Kidney (tissue), 14 donors: ENCODE results near the gene TRIM44. TPM values are rescaled to one million over a fixed set of nuclear protein-coding genes. Genes with fewer than 3 reads are reported as not detected.

Experiments
- DNase-seq, 5 donors: peaks; one replicate each; pipeline ENCODE4 v3.0.0-alpha.2; 2013 to 2020
- FAIRE-seq: peaks from 2 replicates; lab custom pipeline; 2012; peaks lifted over from hg19 to GRCh38; lab: Jason Lieb, UNC
- H3K27ac ChIP-seq, 2 donors: one replicate each; pipeline ENCODE4 v1.7.0; 2013; ENCODE audit warnings: low read depth in 2 of 2, low read length in 2 of 2, inconsistent platforms in 1 of 2
- H3K27me3 ChIP-seq: one replicate; pipeline ENCODE4 v1.7.1; 2013; ENCODE audit warnings: low read length, inconsistent platforms; ENCODE audit not compliant: control insufficient read depth, insufficient read depth
- H3K36me3 ChIP-seq, 3 donors: one replicate each; pipeline versions ENCODE4 v1.7.0 to v1.7.1; 2013; ENCODE audit warnings: low read length in 3 of 3, control low read depth in 1 of 3, inconsistent platforms in 1 of 3; ENCODE audit not compliant: insufficient read depth in 3 of 3, control insufficient read depth in 2 of 3
- H3K4me1 ChIP-seq, 3 donors: one replicate each; pipeline versions ENCODE4 v1.7.0 to v1.7.1; 2013; ENCODE audit warnings: low read length in 3 of 3, inconsistent platforms in 1 of 3, low read depth in 1 of 3; ENCODE audit not compliant: control insufficient read depth in 2 of 3, insufficient read depth in 2 of 3
- H3K4me3 ChIP-seq, 3 donors: one replicate each; pipeline versions ENCODE4 v1.7.0 to v1.8.1; 2013; ENCODE audit warnings: low read length in 3 of 3, control low read depth in 1 of 3, inconsistent platforms in 1 of 3
- H3K9ac ChIP-seq, 3 donors: one replicate each; pipeline versions ENCODE4 v1.7.0 to v1.7.1; 2013; ENCODE audit warnings: low read length in 3 of 3, control low read depth in 1 of 3, inconsistent platforms in 1 of 3
- H3K9me3 ChIP-seq, 3 donors: one replicate each; pipeline versions ENCODE4 v1.7.0 to v1.7.1; 2013; ENCODE audit warnings: low read length in 3 of 3, control low read depth in 1 of 3, inconsistent platforms in 1 of 3; ENCODE audit not compliant: control insufficient read depth in 2 of 3, insufficient read depth in 1 of 3
- CTCF ChIP-seq: IDR thresholded peaks from 3 replicates; pipeline ENCODE4 v1.5.1; 2012; ENCODE audit warnings: mild to moderate bottlenecking, moderate library complexity, borderline replicate concordance; ENCODE audit not compliant: insufficient read depth; ENCODE audit errors: extremely low read depth
- intact Hi-C: fragments of 100-400 bp; cut with DNase I; formaldehyde crosslinking; loops from one replicate; pipeline ENCODE4 v1.11.1; 2022
- polyA plus RNA-seq: library from polyadenylated mRNA; stranded (reverse); fragments of 350-450 nt; fragmentation: Illumina TruSeq; extraction: RNeasy Lipid Tissue Mini Kit (QIAGEN cat#74804); gene quantifications from one replicate; pipeline ENCODE4 v1.2.3, GENCODE V29; 2014; ENCODE audit warnings: low read depth, low replicate concordance; ENCODE audit not compliant: insufficient read depth
- total RNA-seq: library from RNA; stranded (reverse); fragmentation: NEBNext Ultra II Directional; extraction: Animal tissue kit (Norgen Biotek cat#: 25700); gene quantifications from one replicate; pipeline ENCODE4 v1.2.1, GENCODE V29; 2021
- donor health status: control.
- donor health status: control.
- donor health status: control.
- donor health status: control.
- donor health status: control.
- donor health status: DM: yes; HTN: yes; CAD: no.
- donor health status: Normal renal cell carcinoma (clear cell type).

TRIM44 gene
- total and polyA plus RNA-seq, 2 donors from 2014 or later: 14.5 to 88.9 TPM

DNA sequence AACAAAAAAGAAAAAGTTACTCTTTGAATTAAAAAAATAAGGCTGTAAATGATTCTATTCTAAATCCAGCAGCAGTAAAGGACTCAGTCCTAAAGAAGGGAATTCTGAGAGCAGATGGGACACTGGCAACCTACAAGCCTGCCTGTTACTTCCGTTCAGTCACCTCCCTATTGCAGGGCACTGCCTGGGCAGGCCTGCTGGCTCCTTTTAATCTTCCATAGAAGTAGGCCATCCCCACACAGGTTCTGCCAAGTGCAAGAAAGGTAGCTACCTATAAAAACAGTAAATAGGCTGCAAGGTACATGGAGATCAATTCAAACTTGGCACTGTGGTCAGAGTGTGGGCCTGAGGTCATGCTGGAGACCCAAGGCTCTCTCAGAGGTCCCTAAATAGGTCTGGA is 136.4 kb downstream of the TRIM44 start:
- FAIRE-seq (no peak), DNase-seq (no peak)
- H3K9ac ChIP-seq: no peak overlapping the region
- no peak for TF ChIP-seq CTCF
- H3K36me3 ChIP-seq: no peaks in the 10 kb centered on the region
- peaks cover 0 to 5% (median 0%) of the 10 kb centered on the region in 3 donors for H3K4me1 ChIP-seq
- intact Hi-C loops: no loop called here
- H3K27ac ChIP-seq: no peak overlapping the region
- no peaks in the 10 kb centered on the region for H3K27me3 ChIP-seq
- no peak overlapping the region for H3K4me3 ChIP-seq
- no peaks in the 10 kb centered on the region for H3K9me3 ChIP-seq

- FAIRE-seq (no peak), DNase-seq (no peak)
- no peak overlapping the region for H3K27ac ChIP-seq
- H3K4me1 ChIP-seq: peaks cover 0 to 5% (median 0%) of the 10 kb centered on the region in 3 donors
- no peaks in the 10 kb centered on the region for H3K9me3 ChIP-seq
- no peak overlapping the region for H3K9ac ChIP-seq
- H3K4me3 ChIP-seq: no peak overlapping the region
- H3K36me3 ChIP-seq: no peaks in the 10 kb centered on the region
- H3K27me3 ChIP-seq: no peaks in the 10 kb centered on the region
- intact Hi-C loops: no loop called here
- no peak for TF ChIP-seq CTCF
Observed at GRCh38 chr11:35799655-35800054, 137.1 kb downstream of the TRIM44 start.

- no peak overlapping the region for H3K27ac ChIP-seq
Observed at GRCh38 chr11:35800970-35801953, 138.7 kb downstream of the TRIM44 start.

More at GRCh38 chr11:35800970-35801953, 138.7 kb downstream of the TRIM44 start:
- H3K9me3 ChIP-seq: no peaks in the 10 kb centered on the region
- peaks cover 0 to 5% (median 0%) of the 10 kb centered on the region in 3 donors for H3K4me1 ChIP-seq
- H3K36me3 ChIP-seq: no peaks in the 10 kb centered on the region
- DNase-seq (peak in 1 of 5 donors; percentile 52), FAIRE-seq (no peak)
- H3K9ac ChIP-seq: no peak overlapping the region
- no peaks in the 10 kb centered on the region for H3K27me3 ChIP-seq
- no peak for TF ChIP-seq CTCF
- no peak overlapping the region for H3K4me3 ChIP-seq
- intact Hi-C loops: no loop called here
